Neuronal stem cell (in vitro differentiated cells): ENCODE data around the gene PRIM2.
"Not testable (repeated sequence)": the region's sequence is repeated elsewhere in the genome, so short reads cannot be mapped to it uniquely, and the experiment has no call there.

Experiments used
- DNase-seq: peaks from one replicate; pipeline ENCODE4 v3.0.0-alpha.2; 2013; ENCODE audit warnings: low spot score
- H2AFZ ChIP-seq: one replicate; pipeline ENCODE4 v1.6.1; 2013; ENCODE audit warnings: mild to moderate bottlenecking, low read length, inconsistent platforms
- H2AK5ac ChIP-seq: 2 replicates; pipeline ENCODE4 v1.6.1; 2013; ENCODE audit warnings: low read depth, mild to moderate bottlenecking, inconsistent platforms, low read length, moderate library complexity, mixed read lengths
- H2BK120ac ChIP-seq: 2 replicates; pipeline ENCODE4 v1.6.1; 2013; ENCODE audit warnings: low read depth, mild to moderate bottlenecking, inconsistent platforms, low read length, moderate library complexity, mixed read lengths
- H2BK12ac ChIP-seq: one replicate; pipeline ENCODE4 v1.6.1; 2013; ENCODE audit warnings: low read length, inconsistent platforms
- H2BK15ac ChIP-seq: 2 replicates; pipeline ENCODE4 v1.6.1; 2013; ENCODE audit warnings: mild to moderate bottlenecking, low read length, inconsistent platforms, mixed read lengths
- H2BK5ac ChIP-seq: one replicate; pipeline ENCODE4 v1.6.1; 2013; ENCODE audit warnings: inconsistent platforms, mild to moderate bottlenecking, low read length, moderate library complexity
- H3K14ac ChIP-seq: one replicate; pipeline ENCODE4 v1.6.1; 2013; ENCODE audit warnings: low read length, inconsistent platforms
- H3K18ac ChIP-seq: 2 replicates; pipeline ENCODE4 v1.6.1; 2013; ENCODE audit warnings: low read length, inconsistent platforms
- H3K23ac ChIP-seq: 2 replicates; pipeline ENCODE4 v1.6.1; 2013; ENCODE audit warnings: low read depth, mild to moderate bottlenecking, mixed read lengths, low read length, inconsistent platforms; ENCODE audit not compliant: poor library complexity
- H3K27ac ChIP-seq: replicated peaks from 3 replicates; pipeline ENCODE4 v1.5.1; 2013; ENCODE audit warnings: low read length, inconsistent platforms
- H3K27me3 ChIP-seq, 3 experiments: 2 replicates each; pipeline ENCODE4 v1.6.1; 2013; ENCODE audit warnings: low read length in 3 of 3, mild to moderate bottlenecking in 2 of 3, inconsistent platforms in 1 of 3, low read depth in 1 of 3, mixed read lengths in 1 of 3, moderate library complexity in 1 of 3; ENCODE audit not compliant: control insufficient read depth in 3 of 3, insufficient read depth in 3 of 3
- H3K36me3 ChIP-seq, 2 donors: replicated peaks in 1 of 2; 2 replicates each; pipeline ENCODE4 v1.6.1; 2013; ENCODE audit warnings: low read length in 2 of 2; ENCODE audit not compliant: control insufficient read depth in 2 of 2, insufficient read depth in 2 of 2
- H3K4ac ChIP-seq: 2 replicates; pipeline ENCODE4 v1.6.1; 2013; ENCODE audit warnings: inconsistent platforms, mild to moderate bottlenecking, low read length, moderate library complexity
- H3K4me1 ChIP-seq, 2 donors: 1 replicate in 1 of 2; 2 replicates in 1 of 2; pipeline ENCODE4 v1.6.1; 2013; ENCODE audit warnings: low read length in 2 of 2, low read depth in 1 of 2; ENCODE audit not compliant: control insufficient read depth in 2 of 2, insufficient read depth in 1 of 2
- H3K4me2 ChIP-seq: one replicate; pipeline ENCODE4 v1.6.1; 2013; ENCODE audit warnings: mild to moderate bottlenecking, low read length, inconsistent platforms; ENCODE audit not compliant: insufficient read depth, poor library complexity, severe bottlenecking
- H3K4me3 ChIP-seq, 2 donors: 2 replicates each; pipeline ENCODE4 v1.5.1; 2013; ENCODE audit warnings: low read length in 2 of 2, mild to moderate bottlenecking in 2 of 2, inconsistent platforms in 1 of 2, moderate library complexity in 1 of 2
- H3K79me1 ChIP-seq: one replicate; pipeline ENCODE4 v1.6.1; 2013; ENCODE audit warnings: low read depth, mild to moderate bottlenecking, inconsistent platforms, low read length, moderate library complexity
- H3K9ac ChIP-seq: one replicate; pipeline ENCODE4 v1.6.1; 2013; ENCODE audit warnings: mild to moderate bottlenecking, low read depth, low read length, inconsistent platforms; ENCODE audit not compliant: poor library complexity
- H3K9me3 ChIP-seq, 2 donors: replicated peaks in 1 of 2; 2 replicates each; pipeline versions ENCODE3 to v1.6.1; 2013; ENCODE audit warnings: low read length in 2 of 2, mild to moderate bottlenecking in 2 of 2, inconsistent platforms in 1 of 2, low read depth in 1 of 2, mixed read lengths in 1 of 2, moderate library complexity in 1 of 2; ENCODE audit not compliant: control insufficient read depth in 2 of 2, insufficient read depth in 1 of 2
- H4K8ac ChIP-seq: one replicate; pipeline ENCODE4 v1.6.1; 2013; ENCODE audit warnings: low read depth, mild to moderate bottlenecking, inconsistent platforms, low read length, moderate library complexity
- H4K91ac ChIP-seq: one replicate; pipeline ENCODE4 v1.6.1; 2013; ENCODE audit warnings: low read length, low read depth, mild to moderate bottlenecking, inconsistent platforms; ENCODE audit not compliant: poor library complexity
- WGBS, 2 donors: extraction: QIAGEN DNeasy Blood & Tissue Kit; methylation state at CpG; one replicate each; pipeline ENCODE4 v1.1.7; 2013; ENCODE audit warnings: missing lambda C conversion rate in 2 of 2, mixed read lengths in 1 of 2; ENCODE audit not compliant: insufficient read length in 2 of 2, insufficient replicate concordance in 1 of 2; ENCODE audit errors: extremely low coverage in 2 of 2; 5-methylcytosine and 5-hydroxymethylcytosine counted together

PRIM2 gene

DNA sequence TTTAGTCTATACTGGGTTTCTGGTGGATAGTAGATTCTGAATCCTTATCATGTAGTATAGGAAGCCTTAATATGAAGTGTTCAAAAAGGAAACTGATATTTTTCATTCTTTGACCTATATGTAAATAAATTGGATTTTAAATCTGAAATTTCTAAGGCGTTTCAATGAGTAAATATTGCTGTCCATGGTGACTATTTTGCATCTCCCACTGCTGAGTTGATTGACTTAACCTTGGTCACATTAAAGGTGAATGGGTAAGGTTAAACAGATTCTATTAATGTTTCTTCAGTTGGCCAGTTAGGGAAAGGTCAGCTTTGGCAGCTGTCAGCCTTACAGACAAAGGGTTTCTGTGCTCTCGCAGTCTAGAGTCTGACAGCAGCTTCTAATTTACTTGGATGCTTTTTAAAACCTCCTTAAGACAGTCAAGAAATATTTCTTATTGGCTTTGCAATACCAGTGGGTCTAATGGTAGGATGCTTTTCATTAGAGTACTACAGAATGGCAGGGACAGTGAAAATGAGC, 24.8 kb downstream of the PRIM2 start:
- no CpG with 5 or more reads among the region's 2 CpGs for WGBS, 2 donors
- DNase-seq: no peak

DNA sequence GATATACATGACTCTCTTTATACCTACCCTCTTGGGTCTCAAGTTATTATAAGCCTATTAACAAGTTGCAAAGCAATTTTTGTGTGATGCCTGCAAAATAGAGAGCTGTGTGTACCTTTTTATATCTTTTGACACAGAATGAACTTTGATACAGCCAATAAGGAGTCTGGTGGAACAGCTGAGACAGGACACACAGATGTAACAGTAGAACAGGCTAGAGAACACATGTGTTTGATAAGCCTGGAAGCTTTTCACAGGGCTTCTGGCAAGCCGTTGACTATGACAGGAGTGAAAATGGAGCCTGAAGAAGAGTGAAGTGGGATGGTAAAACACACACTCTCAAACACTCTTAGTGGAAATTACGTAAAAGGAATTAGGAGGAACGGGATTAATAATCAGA, 25.9 kb downstream of the PRIM2 start:
- not testable (repeated sequence) for H3K27ac ChIP-seq, H3K9ac ChIP-seq, H3K4me3 ChIP-seq, H3K4me2 ChIP-seq, H4K91ac ChIP-seq, H3K79me1 ChIP-seq, H2BK15ac ChIP-seq, H3K4me1 ChIP-seq, H3K27me3 ChIP-seq, H3K23ac ChIP-seq, H3K36me3 ChIP-seq, DNase-seq, H2AK5ac ChIP-seq, H4K8ac ChIP-seq, H2BK12ac ChIP-seq, H3K4ac ChIP-seq, H3K14ac ChIP-seq, H2AFZ ChIP-seq, H3K9me3 ChIP-seq, H3K18ac ChIP-seq, H2BK5ac ChIP-seq, H2BK120ac ChIP-seq
- 100% methylated on average over 2 of the region's 3 CpGs; no CpG with 5 or more reads in 1 of the 2 donors for WGBS, 2 donors

More for the DNA sequence above, 24.8 kb downstream of the PRIM2 start:
- no peak overlapping the region for H3K4me3 ChIP-seq
- no peak overlapping the region for H2AFZ ChIP-seq
- H3K18ac ChIP-seq: no peak overlapping the region
- peaks cover 0 to 7% of the 10 kb centered on the region in 2 donors for H3K4me1 ChIP-seq
- H4K8ac ChIP-seq: no peak overlapping the region
- H4K91ac ChIP-seq: no peak overlapping the region
- H3K4me2 ChIP-seq: no peak overlapping the region
- H2BK12ac ChIP-seq: no peak overlapping the region
- no peak overlapping the region for H2BK15ac ChIP-seq
- no peak overlapping the region for H2BK120ac ChIP-seq
- H3K27ac ChIP-seq: no peak overlapping the region
- H3K79me1 ChIP-seq: no peaks in the 10 kb centered on the region
- no peak overlapping the region for H2BK5ac ChIP-seq
- no peak overlapping the region for H3K9ac ChIP-seq
- H2AK5ac ChIP-seq: no peak overlapping the region
- H3K4ac ChIP-seq: no peak overlapping the region
- no peak overlapping the region for H3K14ac ChIP-seq
- H3K27me3 ChIP-seq: no peaks in the 10 kb centered on the region
- H3K9me3 ChIP-seq: no peaks in the 10 kb centered on the region
- peaks cover 0 to 3% of the 10 kb centered on the region in 2 donors for H3K36me3 ChIP-seq
- no peak overlapping the region for H3K23ac ChIP-seq

DNA sequence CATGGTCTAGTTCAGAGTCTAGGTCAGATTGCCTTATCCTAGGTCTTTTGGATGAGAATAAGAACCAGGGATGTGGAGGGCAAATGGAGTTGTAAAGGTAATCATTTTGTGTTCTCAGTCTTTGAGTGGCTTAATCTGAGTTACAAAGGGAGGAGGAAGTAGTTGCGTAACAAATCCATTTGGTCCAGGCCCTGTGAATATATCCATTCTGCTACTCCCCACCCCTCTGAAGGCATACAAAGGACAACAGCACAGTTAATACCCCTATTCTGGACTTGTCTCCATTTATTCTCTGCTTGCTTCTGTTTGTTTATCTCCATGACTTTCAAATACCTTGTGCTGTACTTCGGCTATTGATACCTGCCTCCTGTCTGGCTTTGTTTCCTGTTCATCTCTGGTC, 29.3 kb downstream of the PRIM2 start:
- not testable (repeated sequence) for H3K27ac ChIP-seq, H2BK120ac ChIP-seq, H2BK5ac ChIP-seq, H2AFZ ChIP-seq, H3K4ac ChIP-seq, H4K91ac ChIP-seq, H3K27me3 ChIP-seq, H3K18ac ChIP-seq, H3K9me3 ChIP-seq, H3K14ac ChIP-seq, H3K9ac ChIP-seq, H3K4me2 ChIP-seq, H3K4me3 ChIP-seq, H2AK5ac ChIP-seq, H3K36me3 ChIP-seq, H4K8ac ChIP-seq, H3K23ac ChIP-seq, H2BK15ac ChIP-seq, DNase-seq, H3K79me1 ChIP-seq, H2BK12ac ChIP-seq, H3K4me1 ChIP-seq
- WGBS, 2 donors: no CpG with 5 or more reads among the region's 2 CpGs

DNA sequence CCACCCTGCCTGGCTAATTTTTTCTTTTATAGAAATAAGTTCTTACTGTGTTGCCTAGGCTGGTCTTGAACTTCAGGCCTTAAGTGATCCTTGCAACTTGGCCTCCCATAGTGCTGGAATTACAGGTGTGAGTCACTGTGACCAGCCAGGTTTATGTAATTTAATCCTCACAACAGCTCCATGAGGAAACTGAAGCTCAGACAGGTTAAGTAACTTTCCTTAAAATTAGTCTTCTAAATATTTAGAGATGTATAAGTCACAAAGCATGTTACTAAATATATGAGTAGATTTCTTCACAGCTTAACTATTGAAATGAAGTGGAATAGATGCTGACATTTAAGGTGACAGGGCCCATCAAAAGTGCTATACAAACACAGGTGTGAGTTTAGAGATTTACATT, 30.2 kb downstream of the PRIM2 start:
- not testable (repeated sequence) for H3K14ac ChIP-seq, H3K27me3 ChIP-seq

More for the DNA sequence above, 30.2 kb downstream of the PRIM2 start:
- not testable (repeated sequence) for H3K36me3 ChIP-seq, H2AK5ac ChIP-seq, H3K4me1 ChIP-seq, H2BK5ac ChIP-seq, H3K79me1 ChIP-seq, DNase-seq, H2AFZ ChIP-seq, H4K8ac ChIP-seq, H3K27ac ChIP-seq, H3K4ac ChIP-seq, H4K91ac ChIP-seq, H2BK12ac ChIP-seq, H2BK120ac ChIP-seq, H3K23ac ChIP-seq, H3K9ac ChIP-seq, H3K9me3 ChIP-seq, H3K4me2 ChIP-seq, H3K4me3 ChIP-seq, H3K18ac ChIP-seq, H2BK15ac ChIP-seq
